HG02571 (cell line): Measurements from ENCODE around the gene OTX2.

ENCODE experiments used
- ATAC-seq: cut with Tn5 transposase; IDR thresholded peaks from one replicate; pipeline ENCODE4 v1.9.1; 2021; ENCODE audit warnings: mild to moderate bottlenecking, moderate library complexity; ENCODE audit not compliant: unreplicated experiment

OTX2 gene

DNA sequence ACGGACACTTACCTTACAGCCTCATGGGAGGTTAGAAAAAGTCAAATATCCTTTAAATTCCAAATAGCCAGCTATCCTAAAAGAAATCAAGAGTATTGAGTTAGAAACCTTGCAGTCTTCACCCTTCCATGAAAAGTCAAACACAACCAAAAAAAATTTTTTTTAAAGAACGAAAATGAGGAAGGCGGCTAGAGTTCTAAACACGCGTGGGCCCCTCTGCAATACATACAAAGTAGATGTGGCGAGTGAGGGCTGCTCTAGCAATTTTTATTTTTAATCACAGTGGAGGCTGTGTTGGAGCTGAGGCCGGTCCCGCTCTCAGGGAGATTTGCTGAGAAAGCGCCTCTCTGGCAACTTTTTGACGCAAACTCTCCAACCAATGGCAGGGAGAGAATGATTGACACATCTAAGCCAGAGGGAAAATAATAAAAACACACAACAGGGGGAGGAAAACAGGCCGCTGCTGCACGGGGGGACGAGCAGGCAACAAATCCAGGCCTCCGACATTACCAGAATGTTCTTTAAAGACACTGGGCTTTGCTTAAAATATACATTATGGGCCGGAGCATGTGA is at the start of gene OTX2:
Gene OTX2, minus strand, starts transcription at position 333 of the 573 bp plus-strand sequence. CDS start 5,023 bp downstream, outside the sequence.
- ATAC-seq: no peak

DNA sequence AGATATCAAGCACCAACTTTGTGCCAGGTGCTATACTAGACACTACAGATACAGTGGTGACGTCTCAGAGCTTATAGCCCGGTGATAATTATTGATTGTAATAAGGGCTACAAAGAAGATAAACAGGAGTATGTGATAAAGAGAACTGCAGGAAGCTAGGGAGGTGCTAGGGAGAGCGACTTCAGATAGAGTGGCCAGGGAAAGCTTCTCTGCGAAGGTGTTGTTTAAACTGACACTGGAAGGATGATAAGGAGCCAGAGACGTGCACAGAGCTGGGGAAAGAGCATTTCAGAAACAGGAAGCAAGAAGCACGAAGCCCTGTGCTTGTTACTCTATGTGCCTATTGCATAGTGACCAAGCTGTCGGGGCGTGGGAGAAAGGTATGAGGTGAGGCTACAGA is 48.1 kb upstream of the OTX2 start:
- no peak for ATAC-seq

DNA sequence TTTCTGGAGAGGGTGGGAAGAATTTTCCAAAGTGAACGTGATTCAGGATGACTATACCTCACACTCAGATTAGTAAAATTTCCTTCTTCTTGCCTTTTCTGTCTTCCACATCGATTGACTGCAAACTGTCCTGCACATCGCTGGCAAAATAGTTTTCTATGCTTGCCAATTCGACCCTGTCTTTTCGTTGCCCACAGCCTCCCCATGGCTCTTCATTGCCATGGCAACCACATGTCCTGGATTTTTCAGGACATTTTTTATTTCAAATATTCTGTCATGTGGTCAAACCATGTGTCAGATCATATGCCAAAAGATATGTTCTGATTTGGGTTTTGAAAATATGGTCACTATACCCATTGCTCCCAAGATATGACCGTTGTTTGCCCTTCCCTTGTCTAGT is 46.9 kb upstream of the OTX2 start:
- ATAC-seq: no peak

DNA sequence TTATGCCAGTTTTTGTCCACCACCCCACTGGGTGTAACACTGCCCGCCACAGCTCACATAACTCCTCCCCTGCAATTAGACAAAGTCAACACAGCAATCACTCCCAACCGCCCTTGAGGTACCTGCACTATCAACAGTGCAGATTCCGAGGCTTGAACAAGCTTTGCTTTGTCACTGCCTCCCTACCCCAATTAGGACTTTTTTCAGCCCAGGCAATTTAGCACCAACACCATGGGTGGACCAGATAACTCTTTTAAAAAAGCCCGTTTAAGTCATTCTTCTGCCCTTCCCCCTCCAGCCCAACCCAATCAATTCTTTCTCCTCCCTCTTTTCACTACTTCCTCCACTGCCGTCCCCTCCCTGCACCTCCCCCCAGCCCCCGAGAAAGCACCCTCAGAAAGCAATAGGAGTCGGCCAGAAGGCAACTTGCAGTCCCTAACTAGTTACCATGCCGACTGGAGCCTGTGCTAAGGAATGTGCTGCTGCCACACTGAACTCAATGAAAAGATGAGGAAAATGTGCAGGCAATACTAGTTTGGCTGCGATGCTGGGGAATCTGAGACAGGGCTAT is 45.7 kb upstream of the OTX2 start:
- ATAC-seq: no peak

DNA sequence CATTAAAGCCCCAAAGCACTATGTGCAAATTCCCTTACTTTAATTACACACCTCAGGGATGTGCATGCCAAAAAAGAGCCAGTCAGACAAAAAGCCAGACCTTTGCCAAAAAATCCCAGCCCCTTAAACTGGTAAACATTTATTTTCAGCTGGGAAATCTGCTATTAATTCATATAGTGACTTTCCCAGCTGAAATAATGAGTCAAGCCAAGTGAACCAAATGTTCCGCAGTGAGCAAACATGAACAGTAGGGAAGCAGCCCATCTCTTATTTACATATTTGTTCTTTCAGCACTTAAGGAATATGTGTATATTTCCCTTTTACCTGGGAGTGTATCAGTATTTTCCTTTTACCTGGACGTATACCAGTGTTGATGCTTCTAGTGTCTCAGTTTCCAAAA is 44.0 kb upstream of the OTX2 start:
- no peak for ATAC-seq

DNA sequence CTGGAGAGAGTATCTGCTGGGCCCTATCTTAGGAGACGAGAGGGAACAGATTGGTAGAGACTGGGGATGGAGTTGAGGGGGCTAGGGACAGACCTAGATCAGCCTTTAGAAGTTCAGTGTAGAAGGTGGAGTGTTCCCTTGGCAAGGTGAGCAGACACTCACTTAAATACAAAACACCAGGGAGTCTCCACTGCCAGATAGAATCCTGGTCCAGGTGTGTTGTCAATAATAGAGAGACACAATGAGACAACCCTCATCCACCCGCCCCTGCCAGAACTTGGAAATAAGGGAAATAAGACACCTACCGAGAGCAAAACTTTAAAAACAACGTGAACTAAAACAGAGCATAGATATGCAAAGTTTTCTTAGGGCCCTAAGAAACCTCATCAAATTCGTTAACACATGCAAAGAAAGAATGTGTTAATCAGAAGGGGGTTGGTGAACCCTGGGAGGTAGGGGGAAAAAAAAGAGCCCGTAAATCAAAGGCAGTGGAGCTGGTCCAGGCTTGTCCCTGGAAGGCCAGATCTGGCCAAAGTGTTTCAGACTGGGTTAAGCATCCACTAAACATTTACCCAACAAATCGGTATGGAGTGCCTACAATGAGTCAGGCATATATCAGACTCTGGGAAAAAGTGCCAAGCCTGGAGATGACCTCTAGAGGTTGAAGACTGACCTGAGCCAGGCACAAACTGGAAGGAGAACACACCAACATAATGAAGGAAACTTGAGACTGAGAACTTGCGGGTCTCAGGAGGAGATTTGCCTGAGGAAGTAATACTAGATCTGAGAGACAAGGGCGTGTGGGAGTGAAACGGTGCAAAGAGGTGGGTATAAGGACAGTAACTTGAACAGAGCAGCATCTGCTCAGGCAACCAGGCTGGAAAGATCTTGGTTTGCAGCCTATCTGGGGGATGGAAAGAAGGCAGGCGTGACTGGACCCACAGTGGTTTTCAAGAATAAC is 37.0 kb upstream of the OTX2 start:
- ATAC-seq: no peak

DNA sequence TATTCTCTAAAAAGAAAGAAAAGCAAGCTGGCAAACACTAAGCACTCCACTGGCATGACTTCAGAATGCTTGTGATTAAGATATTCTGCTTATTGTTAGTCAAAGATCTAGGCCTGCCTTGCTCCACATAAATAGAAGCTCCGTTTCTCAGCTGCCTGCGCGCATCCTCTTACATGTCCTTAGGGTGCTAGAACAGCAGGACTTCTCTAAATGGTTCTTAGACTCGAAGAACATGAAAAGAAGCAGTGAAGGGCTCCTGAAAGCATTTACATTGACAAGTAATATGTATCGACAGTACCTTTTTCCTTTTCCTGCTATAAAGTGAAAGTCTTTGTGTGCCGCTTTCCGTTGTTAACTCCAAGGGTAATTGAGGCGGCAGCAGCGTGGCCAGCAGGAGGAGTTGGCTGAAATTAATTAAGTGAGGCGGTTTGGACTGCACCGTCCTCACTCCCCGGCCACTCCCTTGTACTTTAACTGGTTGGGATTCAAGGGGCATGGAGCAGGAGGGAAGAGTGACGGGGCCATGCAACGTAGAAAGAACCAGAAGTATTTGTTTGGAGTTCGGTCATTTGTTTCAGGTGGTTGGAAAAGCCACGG is 34.2 kb upstream of the OTX2 start:
- ATAC-seq: no peak

DNA sequence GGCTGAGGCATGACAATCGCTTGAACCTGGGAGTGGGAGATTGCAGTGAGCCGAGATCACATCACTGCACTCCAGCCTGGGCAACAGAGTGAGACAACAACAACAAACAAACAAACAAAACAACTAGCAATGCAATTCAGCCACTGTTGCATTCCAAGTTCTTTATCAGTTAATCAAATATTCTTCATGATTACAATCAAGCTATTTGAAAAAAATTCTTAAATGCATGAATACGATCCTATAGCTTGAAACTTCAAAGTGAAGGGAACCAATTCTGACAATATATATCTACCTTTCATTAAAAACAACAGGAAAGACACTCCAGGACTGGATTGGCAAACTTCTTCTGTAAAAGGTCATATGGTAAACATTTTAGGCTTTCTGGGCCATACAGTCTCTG is 31.3 kb upstream of the OTX2 start:
- ATAC-seq: no peak

DNA sequence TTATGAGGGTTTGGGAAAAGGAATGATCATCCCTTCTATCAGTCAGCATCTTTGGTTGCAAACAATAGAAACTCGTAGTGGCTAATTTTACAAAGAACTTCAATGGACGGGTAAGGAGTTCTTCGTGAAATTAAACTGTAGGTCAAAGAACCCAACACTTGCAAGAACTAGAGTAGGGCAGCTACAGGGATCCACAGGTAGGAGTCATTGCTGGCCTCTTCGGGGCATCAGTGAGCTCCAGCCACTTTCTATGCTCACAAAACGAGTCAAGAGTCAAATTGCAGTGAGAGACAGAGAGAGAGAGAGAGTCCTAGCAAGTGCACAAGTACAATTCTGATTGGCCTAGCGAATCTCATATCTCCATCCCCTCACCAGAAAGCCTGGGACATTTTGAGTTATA is 29.9 kb upstream of the OTX2 start:
- ATAC-seq: no peak

DNA sequence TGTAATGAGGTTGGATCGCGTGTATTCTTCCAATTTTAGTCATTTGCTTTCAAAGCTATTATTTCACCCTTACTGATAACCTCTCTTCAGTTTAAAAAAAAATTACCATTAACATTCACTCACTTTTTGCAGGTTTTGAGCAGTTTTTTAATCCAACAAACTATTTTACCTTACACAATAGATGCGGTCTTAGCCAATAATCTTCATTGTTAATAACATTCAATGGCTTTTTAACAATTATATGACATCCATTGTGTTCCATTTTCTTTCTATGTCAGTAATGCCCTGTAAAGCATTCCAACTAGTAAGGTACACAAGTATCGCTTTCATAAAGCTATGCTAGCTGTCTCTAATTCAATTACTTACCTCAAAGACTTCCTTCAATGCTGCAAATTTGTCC is 18.9 kb upstream of the OTX2 start:
- ATAC-seq: no peak

DNA sequence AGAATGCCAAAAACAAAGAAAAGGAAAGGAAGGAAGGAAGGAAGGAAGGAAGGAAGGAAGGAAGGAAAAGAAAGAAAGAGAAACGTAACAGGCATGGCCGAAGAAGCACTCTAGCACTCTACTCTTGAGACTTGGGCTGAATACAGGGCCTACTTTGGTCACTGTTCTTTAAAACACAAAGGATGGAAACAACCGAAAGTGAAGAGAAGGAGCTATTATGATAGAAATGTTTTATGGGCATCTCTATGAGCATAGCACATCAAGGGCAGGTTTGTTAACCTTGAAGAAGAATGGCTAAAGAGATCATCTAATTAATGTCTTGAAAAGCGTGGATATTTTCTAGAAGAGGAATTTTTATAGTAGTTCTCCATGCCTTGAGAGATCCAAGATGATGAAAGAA is 15.9 kb upstream of the OTX2 start:
- no peak for ATAC-seq

DNA sequence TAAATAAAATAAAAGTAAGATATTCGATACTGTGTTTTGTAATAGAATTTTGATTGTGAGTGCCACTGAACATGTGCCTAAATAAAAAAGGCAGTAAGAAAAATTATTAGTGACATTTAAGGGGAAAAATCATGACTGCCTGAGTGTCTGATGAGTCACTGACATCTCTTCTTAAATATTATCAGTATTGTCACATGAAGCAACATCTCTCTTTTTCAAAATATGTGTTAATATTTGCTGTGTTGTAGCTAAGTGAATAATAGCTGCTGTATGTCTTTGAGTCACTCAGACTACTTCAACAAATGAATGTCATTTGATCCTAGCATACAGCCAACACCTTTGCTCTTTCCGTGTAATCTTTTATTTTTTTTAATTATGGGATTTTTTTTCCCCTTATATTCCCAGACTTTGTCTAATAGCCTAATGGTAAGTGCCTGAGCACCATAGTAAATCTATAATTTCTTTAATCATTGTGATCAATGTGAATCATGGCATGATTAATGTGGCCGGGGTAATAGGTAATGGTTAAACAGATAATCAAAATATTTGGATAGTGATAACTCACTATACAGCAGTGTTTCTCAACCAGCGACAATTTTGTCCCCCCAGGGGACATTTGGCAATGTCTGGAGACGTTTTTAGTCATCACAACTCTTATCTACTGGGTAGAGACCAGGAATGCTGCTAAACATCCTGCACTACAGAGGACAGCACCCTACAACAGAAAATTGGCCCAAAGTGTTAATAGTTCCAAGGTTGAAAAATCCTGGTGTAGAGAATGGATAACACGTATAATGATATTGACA is 11.7 kb upstream of the OTX2 start:
- no peak for ATAC-seq

DNA sequence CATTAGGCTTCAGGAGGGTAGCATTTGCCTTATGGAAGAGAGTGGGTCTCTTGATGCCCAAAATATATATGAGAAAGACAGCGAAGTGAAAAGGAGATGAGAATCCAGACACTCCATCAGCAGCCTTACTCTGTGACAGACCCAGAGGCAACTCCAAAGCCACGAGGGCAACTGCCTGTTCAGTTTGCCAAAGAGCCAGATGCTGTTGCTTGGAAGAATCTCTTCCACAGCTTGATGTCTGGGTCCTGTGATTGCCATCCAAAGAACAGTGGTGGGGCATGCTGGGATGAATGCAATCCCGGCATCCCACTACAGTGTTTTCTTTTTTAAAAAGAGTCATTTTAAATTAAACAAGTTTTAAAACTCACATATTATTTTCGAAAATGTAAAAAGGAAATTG is 10.9 kb upstream of the OTX2 start:
- no peak for ATAC-seq

DNA sequence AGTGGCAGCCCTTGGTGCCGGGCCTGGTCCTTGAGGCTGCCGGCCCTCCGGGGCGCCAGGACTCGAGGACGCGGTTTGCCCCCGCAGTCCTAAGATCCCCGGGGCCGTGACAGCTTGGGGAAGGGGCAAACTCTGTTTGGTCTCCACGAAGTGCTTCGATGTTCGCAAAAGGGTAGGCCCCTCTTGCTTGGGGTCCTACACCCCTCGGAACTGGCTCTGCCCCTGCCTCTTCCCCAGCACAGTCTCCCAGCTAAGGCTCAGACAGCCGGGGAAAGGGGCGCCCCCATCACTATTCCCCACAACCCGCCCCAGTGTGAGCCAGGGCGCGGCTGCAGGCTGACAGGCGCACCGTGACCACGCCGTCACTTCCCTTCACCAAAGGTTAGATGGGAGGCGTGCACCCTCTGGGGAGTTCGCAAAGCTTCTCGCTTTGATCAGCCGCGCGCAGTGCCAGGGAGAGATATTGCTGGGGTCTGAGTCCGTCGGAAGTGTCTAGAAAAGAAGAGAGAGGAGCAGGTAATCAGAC is 7.2 kb upstream of the OTX2 start:
- ATAC-seq: no peak

DNA sequence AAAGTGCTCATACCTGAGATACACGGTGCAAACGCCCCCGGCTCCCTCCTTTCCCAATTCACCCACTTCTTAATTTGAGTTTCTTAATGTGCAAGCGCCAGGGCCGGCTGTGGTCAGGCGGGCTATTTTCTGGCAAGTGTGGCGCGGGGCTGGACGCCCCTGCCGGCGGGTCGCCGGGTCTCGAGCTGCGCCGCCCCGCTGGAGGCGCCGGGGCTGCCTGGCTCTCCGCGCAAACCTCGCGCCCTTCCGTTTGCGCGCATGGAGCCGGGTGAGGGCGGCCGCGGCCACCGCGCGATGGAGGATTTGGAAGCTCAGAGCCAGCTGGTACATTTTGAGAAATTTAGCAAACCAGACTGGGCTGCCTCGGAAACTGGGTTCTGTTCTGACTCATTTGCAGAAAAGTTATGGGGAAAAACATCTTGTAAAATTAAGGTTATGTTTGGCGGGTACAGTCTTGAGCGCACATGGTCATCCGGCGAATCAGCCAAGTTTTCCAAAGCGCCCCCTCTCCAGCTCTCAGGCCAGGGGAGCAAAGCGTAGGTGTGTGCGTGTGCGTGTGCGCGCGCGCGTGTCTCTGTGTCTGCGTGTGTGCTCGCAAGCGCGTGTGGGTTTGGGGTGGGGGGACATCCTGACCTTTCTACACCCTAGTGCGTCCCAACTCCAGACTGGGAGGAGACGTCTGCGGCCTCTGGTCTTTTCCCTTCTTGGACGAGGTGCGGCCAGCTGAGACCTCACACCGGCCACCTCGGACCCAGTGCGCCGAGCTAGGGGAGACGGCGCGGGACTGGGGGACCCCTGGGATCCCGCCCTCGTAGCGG is 6.5 kb upstream of the OTX2 start:
- no peak for ATAC-seq

DNA sequence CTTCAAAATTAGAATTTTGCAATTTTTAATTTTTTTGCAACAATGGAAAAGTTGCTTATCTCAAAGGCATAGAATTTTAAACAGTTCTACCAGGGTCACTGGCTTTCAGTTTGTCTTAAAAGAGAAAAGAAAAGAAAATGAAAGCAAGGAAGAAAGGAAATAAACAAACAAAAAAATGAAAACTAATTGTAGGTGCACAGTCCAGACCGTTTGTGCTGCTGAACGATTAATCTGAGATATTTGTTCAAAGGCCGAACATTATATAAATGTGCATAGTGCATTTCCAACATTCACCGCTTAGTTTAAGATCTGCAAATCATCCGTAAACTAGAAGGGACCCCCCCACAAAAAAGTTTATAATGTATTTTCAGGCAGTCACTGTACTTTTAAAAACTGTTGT is 5.5 kb upstream of the OTX2 start:
- ATAC-seq: no peak

DNA sequence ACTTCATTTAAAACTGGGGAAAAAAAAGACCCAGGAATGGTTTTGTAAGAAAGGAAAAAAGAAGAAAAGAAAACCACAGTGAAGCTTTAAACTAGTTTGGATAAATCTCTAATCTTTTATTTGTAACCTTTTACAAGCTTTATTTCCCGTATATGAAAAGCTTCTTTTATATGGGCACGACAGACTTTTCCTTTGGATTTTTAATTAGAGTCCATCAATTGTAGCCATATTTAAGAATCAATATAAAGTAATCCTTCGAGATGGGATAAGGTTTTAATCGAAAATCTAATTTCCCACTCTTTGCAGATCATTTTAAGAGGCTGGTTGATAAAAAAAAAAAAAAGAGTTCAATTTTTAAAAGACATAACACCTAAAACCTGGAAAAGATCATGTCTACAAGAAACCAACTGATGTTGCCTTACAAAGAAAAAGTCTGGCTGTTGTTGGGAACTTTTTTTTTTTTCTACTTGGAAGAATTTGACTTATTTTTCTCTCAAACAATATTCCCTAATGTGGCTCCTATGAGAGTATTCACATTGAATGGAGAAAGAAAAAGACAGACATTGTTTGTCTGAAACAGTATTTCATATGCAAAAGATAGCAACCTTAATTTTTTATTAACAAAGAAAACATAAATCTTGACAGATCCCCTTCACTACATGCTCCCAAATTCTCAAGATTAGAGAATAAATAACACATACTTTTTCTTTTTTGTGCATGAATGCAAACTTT is 4.9 kb upstream of the OTX2 start:
- ATAC-seq: no peak

DNA sequence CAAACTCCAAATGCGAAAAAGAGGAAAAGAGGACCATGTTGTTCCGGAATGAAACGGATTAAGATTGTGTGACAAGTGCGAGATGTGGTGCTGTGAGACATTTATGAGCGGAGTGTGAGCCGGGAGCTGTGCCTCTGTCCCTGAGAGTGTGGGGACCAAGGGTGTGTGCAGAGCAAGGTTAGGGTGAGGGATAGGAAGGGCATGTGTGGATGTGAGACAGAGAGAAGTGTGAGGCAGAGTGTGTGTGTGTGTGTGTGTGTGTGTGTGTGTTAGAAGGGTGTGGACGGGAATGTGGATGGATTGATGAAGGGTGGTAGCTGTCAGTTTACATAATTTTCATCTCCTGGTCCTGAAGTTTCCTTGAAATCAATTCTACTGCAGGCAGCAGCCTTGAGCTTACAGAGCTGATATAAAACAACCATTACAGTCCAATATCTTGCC is 4.3 kb upstream of the OTX2 start:
- no peak for ATAC-seq

DNA sequence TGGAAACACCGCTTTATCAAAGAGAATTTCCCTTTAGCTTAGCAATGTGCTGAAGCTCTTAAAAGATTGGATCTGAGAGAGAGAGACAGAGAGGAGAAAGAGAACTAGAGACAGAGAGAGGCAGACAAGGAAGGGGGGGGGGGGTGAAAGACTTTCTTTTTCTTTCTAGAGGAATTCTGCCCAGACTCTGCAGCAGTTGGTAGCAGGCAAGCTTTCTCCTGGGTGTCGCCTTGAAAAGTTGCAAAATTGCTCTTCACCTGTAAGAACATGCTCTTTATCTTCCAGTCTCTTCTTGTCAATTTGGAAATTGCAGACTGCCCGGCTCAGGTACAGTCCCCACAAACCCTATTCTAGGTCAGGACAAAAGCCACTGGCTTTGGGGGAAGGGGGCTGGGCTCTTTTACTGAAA is 2.9 kb upstream of the OTX2 start:
- ATAC-seq: no peak
